SW480 (cell line): ENCODE results near the gene DDX28.
"Not testable (repeated sequence)": the region's sequence is repeated elsewhere in the genome, so short reads cannot be mapped to it uniquely, and the experiment has no call there.

Experiments used
- DNase-seq: peaks from one replicate; pipeline ENCODE4 v3.0.0-alpha.2; 2016; ENCODE audit warnings: low spot score

Gene DDX28

GRCh38 chr16:68037841-68038597, 15.0 kb upstream of the DDX28 start:
- no peak for DNase-seq

- DNase-seq, result no peak
Observed at GRCh38 chr16:68035227-68035626, 12.2 kb upstream of the DDX28 start.

- no peak for DNase-seq
Observed at GRCh38 chr16:68033101-68033500, 10.1 kb upstream of the DDX28 start.

- DNase-seq, result no peak
Observed at GRCh38 chr16:68031951-68032350, 8.9 kb upstream of the DDX28 start.

GRCh38 chr16:68030108-68030507, 7.1 kb upstream of the DDX28 start:
- DNase-seq, result not testable (repeated sequence)

- DNase-seq, result no peak
Observed at GRCh38 chr16:68028996-68029395, 6.0 kb upstream of the DDX28 start.

GRCh38 chr16:68022278-68022727, 729 bp downstream of the DDX28 start:
- DNase-seq, result no peak

- no peak for DNase-seq
Observed at GRCh38 chr16:68021490-68021889, 1.5 kb downstream of the DDX28 start.

GRCh38 chr16:68019167-68019680, 3.8 kb downstream of the DDX28 start:
- DNase-seq, result no peak

GRCh38 chr16:68015681-68016080, 7.4 kb downstream of the DDX28 start, which contains the start of gene DPEP2NB:
DPEP2NB (minus strand) TSS chr16:68015911; CDS start chr16:68015770, 141 bp downstream.
- DNase-seq, result no peak

- no peak for DNase-seq
Observed at GRCh38 chr16:68013440-68013839, 9.6 kb downstream of the DDX28 start.

GRCh38 chr16:68009872-68010271, 13.2 kb downstream of the DDX28 start:
- DNase-seq, result not testable (repeated sequence)

GRCh38 chr16:68009157-68009735, 13.8 kb downstream of the DDX28 start:
- no peak for DNase-seq

GRCh38 chr16:68005786-68006286, 17.2 kb downstream of the DDX28 start:
- no peak for DNase-seq

- DNase-seq, result no peak
Observed at GRCh38 chr16:68005211-68005610, 17.8 kb downstream of the DDX28 start.

GRCh38 chr16:68003031-68003430, 20.0 kb downstream of the DDX28 start:
- DNase-seq, result no peak

GRCh38 chr16:68000450-68000849, 22.6 kb downstream of the DDX28 start:
- DNase-seq, result no peak

- no peak for DNase-seq
Observed at GRCh38 chr16:67999985-68000384, 23.0 kb downstream of the DDX28 start.

GRCh38 chr16:67998779-67999688, 24.0 kb downstream of the DDX28 start, which contains the start of gene DPEP2:
DPEP2 (minus strand) TSS chr16:67999484; CDS start chr16:67993212, 6,272 bp downstream.
- DNase-seq, result not testable (repeated sequence)

GRCh38 chr16:67998231-67998778, 24.7 kb downstream of the DDX28 start:
- DNase-seq, result not testable (repeated sequence)

GRCh38 chr16:67996666-67997065, 26.4 kb downstream of the DDX28 start:
- DNase-seq, result no peak

- no peak for DNase-seq
Observed at GRCh38 chr16:67995423-67995822, 27.6 kb downstream of the DDX28 start.
